ENCODE data around the gene HECTD4. TPM values are rescaled to one million over a fixed set of nuclear protein-coding genes. Genes with fewer than 3 reads are reported as not detected.

Gene HECTD4
- total and polyA plus RNA-seq, 9 of the 15 experiments (the other 6 are each of a cell fraction or from before 2014, with no cell fraction given) = 3.5 to 33.3 (median 13.5) TPM

DNA sequence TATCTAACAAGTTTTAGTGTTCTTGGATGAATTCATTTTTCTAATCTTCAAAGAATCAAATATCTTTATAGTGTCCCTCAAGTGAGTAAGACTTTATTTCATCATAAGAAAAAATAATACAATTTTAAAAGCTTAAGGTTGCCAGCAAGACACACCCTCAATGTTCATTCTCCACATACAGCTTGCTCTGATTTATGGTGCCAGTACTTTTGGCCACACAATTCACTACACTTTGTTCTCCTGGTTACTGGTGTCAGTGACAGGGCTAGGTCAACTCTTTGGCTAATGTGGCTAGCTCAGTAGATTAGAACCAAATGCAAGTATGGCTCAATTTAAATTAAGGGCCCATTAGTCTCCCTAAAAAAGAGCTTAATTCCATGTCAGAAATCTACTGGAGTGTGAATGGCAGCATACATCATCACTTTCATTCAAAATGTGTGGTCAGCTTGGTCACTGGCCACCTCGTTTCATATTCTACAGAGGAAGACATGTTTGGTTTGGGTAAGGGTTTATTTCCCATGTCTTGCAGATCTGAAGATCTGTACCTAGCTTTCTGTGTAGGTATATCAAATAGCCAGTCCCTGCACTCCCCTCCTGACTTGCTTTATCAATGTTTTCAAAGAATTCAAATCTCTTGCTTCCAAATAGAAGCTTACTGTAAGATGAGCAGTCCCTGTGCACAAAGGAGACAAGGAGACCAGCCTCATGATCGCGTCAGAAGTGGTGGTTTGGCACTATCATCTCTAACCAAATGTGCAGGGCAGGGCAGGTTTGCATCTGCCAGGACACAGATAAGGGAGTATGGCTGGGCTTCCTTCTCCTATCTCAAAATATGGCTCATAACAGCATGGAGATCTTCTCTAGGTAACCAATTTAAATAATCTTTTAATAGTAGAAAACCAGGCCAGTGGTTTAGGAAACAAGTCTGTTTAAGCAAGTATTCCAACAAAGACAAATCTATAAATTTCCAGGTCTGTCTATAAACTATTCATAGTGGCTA lies 31.3 kb downstream of the HECTD4 start (continued):
- TF ChIP-seq STAT5A (IDR thresholded peaks at IDR 0.05; ENCODE audit: borderline replicate concordance, low read length) = peak; percentile 98
- no peak for TF ChIP-seq BRF2 (IDR thresholded peaks at IDR 0.05; ENCODE audit: borderline replicate concordance, insufficient read depth, insufficient read length)
- TF ChIP-seq, protein P1, sequence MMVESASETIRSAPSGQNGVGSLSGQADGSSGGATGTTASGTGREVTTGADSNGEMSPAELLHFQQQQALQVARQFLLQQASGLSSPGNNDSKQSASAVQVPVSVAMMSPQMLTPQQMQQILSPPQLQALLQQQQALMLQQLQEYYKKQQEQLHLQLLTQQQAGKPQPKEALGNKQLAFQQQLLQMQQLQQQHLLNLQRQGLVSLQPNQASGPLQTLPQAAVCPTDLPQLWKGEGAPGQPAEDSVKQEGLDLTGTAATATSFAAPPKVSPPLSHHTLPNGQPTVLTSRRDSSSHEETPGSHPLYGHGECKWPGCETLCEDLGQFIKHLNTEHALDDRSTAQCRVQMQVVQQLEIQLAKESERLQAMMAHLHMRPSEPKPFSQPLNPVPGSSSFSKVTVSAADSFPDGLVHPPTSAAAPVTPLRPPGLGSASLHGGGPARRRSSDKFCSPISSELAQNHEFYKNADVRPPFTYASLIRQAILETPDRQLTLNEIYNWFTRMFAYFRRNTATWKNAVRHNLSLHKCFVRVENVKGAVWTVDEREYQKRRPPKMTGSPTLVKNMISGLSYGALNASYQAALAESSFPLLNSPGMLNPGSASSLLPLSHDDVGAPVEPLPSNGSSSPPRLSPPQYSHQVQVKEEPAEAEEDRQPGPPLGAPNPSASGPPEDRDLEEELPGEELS (CRISPR knock-in tag; IDR thresholded peaks at IDR 0.05; ENCODE audit: borderline replicate concordance) = no peak
- TF ChIP-seq SMAD3 (CRISPR knock-in tag; conservative IDR thresholded peaks at IDR 0.05) = peak; percentile 82; the same call in 1 of the 2 replicates
- TF ChIP-seq, protein P2, sequence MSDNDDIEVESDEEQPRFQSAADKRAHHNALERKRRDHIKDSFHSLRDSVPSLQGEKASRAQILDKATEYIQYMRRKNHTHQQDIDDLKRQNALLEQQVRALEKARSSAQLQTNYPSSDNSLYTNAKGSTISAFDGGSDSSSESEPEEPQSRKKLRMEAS (CRISPR knock-in tag; IDR thresholded peaks at IDR 0.05) = peak; percentile 48
- TF ChIP-seq ATF7 (IDR thresholded peaks at IDR 0.05) = peak; percentile 82
- no peak for TF ChIP-seq STAT6 (CRISPR knock-in tag; IDR thresholded peaks at IDR 0.05)
- no peak for TF ChIP-seq RBFOX2 (IDR thresholded peaks at IDR 0.05; ENCODE audit: low read depth, low read length)
- peak; percentile 38 for TF ChIP-seq KDM5B (IDR thresholded peaks at IDR 0.05; ENCODE audit: insufficient replicate concordance, low read depth, low read length)
- no peak for TF ChIP-seq ZFP1 (CRISPR knock-in tag; IDR thresholded peaks at IDR 0.05)
- TF ChIP-seq ZNF444 (CRISPR knock-in tag; IDR thresholded peaks at IDR 0.05) = 0 out of 2 replicates have a peak, but pooled peaks have one; percentile 62
- TF ChIP-seq MTA2 (IDR thresholded peaks at IDR 0.05; ENCODE audit: low read depth) = peak; percentile 98
- TF ChIP-seq, protein P3, sequence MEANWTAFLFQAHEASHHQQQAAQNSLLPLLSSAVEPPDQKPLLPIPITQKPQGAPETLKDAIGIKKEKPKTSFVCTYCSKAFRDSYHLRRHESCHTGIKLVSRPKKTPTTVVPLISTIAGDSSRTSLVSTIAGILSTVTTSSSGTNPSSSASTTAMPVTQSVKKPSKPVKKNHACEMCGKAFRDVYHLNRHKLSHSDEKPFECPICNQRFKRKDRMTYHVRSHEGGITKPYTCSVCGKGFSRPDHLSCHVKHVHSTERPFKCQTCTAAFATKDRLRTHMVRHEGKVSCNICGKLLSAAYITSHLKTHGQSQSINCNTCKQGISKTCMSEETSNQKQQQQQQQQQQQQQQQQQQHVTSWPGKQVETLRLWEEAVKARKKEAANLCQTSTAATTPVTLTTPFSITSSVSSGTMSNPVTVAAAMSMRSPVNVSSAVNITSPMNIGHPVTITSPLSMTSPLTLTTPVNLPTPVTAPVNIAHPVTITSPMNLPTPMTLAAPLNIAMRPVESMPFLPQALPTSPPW (CRISPR knock-in tag; IDR thresholded peaks at IDR 0.05) = peak; percentile 58
- no peak for TF ChIP-seq GTF2B (IDR thresholded peaks at IDR 0.05; ENCODE audit: extremely low read depth, insufficient read length)
- peak; percentile 95 to 97; a peak in 3 of 4 replicates for TF ChIP-seq RCOR1 (IDR thresholded peaks at IDR 0.05; ENCODE audit: borderline replicate concordance in 1 of 2, low read depth in 2 of 2, low read length in 2 of 2)
- TF ChIP-seq DPF2 (IDR thresholded peaks at IDR 0.05) = peak; percentile 99
- TF ChIP-seq TRIM24 (IDR thresholded peaks at IDR 0.05) = peak; percentile 91 to 96
- TF ChIP-seq NRF1 (conservative IDR thresholded peaks at IDR 0.05 in 1 of 2, IDR thresholded peaks at IDR 0.05 in 1 of 2) = peak; percentile 48 to 52; a peak in 3 of 4 replicates

Measured in K562 (cell line).